Astrocyte (in vitro differentiated cells and primary cell): ENCODE data around the gene PIGL.

ENCODE experiments used
- EZH2 ChIP-seq: IDR thresholded peaks from 2 replicates; pipeline ENCODE4 v1.6.1; 2012; ENCODE audit warnings: mild to moderate bottlenecking, low read length, inconsistent platforms; ENCODE audit not compliant: insufficient read depth
- TF ChIP-seq, protein P1 (sequence below): IDR thresholded peaks from 2 replicates; pipeline ENCODE4 v1.5.1; 2011; ENCODE audit warnings: low read depth, mild to moderate bottlenecking, inconsistent platforms, low read length, moderate library complexity; ENCODE audit not compliant: insufficient read depth

DNA sequence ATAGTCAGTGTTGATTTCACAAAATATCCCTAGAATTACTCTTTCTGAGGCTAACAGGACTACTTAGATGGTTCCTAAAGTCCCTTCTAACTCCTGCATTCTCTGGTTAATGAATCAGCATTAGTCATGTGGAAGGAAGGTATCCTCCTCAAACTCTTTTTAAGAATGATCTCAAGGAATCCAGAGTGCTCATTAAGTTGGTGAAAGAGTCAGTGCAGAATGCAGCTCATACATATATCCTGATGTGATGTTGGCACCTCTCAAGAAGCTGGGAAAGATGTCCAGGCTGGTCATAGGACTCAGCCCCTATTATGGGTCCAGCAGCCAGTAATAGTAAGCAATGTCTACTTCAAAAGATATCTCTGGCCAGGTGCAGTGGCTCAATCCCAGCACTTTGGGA, 65.5 kb downstream of the PIGL start:
- no peak for TF ChIP-seq EZH2
- TF ChIP-seq, protein P1, sequence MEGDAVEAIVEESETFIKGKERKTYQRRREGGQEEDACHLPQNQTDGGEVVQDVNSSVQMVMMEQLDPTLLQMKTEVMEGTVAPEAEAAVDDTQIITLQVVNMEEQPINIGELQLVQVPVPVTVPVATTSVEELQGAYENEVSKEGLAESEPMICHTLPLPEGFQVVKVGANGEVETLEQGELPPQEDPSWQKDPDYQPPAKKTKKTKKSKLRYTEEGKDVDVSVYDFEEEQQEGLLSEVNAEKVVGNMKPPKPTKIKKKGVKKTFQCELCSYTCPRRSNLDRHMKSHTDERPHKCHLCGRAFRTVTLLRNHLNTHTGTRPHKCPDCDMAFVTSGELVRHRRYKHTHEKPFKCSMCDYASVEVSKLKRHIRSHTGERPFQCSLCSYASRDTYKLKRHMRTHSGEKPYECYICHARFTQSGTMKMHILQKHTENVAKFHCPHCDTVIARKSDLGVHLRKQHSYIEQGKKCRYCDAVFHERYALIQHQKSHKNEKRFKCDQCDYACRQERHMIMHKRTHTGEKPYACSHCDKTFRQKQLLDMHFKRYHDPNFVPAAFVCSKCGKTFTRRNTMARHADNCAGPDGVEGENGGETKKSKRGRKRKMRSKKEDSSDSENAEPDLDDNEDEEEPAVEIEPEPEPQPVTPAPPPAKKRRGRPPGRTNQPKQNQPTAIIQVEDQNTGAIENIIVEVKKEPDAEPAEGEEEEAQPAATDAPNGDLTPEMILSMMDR = no peak
